ENCODE results near the gene NFIB.

DNA sequence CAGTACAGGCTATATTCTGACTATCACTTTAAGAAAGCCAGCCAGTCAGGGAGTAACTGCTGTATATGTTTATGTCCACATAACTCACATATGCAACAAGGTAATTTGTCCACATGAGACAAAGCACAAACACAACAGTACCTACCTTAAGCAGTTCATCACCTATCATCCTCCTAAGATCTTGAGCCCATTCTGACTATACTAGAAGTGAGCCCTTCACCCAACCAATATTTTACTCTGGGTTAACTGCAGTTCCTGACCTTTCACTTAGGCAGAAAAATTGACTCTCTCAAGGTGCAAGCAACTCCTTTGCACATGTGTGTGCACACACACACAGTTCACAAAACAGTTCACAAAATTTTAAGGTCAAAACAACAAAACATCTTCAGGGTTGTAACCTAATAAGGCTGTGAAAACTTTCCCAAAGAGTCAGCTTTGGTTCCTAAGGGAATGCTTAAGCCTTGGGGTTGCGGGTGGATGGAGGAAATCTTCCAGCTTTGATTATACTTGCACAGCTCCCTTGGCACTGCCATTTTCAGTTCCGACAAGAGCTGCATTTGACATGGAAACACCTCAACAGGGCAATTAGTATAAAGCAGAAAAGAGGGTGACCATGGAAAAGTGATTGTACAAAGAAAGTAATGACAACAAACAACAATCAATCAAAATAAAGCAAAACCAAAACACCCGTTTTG lies 215.3 kb downstream of the NFIB start:
- TF ChIP-seq TBL1XR1 (IDR thresholded peaks at IDR 0.05; ENCODE audit: borderline replicate concordance, low read length, partially characterized antibody) (no peak), TBP (CRISPR knock-in tag; IDR thresholded peaks at IDR 0.05) (no peak), ZNF17 (CRISPR knock-in tag; IDR thresholded peaks at IDR 0.05) (no peak), CAMTA2 (CRISPR knock-in tag; IDR thresholded peaks at IDR 0.05; ENCODE audit: borderline replicate concordance) (no peak), AGO2 (optimal IDR thresholded peaks at IDR 0.05; ENCODE audit: low read depth, low read length) (no peak), ZNF263 (CRISPR knock-in tag; IDR thresholded peaks at IDR 0.05) (no peak), SAP130 (CRISPR knock-in tag; IDR thresholded peaks at IDR 0.05; ENCODE audit: low read depth) (no peak)
- TF ChIP-seq, protein P1, sequence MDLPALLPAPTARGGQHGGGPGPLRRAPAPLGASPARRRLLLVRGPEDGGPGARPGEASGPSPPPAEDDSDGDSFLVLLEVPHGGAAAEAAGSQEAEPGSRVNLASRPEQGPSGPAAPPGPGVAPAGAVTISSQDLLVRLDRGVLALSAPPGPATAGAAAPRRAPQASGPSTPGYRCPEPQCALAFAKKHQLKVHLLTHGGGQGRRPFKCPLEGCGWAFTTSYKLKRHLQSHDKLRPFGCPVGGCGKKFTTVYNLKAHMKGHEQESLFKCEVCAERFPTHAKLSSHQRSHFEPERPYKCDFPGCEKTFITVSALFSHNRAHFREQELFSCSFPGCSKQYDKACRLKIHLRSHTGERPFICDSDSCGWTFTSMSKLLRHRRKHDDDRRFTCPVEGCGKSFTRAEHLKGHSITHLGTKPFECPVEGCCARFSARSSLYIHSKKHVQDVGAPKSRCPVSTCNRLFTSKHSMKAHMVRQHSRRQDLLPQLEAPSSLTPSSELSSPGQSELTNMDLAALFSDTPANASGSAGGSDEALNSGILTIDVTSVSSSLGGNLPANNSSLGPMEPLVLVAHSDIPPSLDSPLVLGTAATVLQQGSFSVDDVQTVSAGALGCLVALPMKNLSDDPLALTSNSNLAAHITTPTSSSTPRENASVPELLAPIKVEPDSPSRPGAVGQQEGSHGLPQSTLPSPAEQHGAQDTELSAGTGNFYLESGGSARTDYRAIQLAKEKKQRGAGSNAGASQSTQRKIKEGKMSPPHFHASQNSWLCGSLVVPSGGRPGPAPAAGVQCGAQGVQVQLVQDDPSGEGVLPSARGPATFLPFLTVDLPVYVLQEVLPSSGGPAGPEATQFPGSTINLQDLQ (CRISPR knock-in tag; IDR thresholded peaks at IDR 0.05): no peak
- TF ChIP-seq, protein P2, sequence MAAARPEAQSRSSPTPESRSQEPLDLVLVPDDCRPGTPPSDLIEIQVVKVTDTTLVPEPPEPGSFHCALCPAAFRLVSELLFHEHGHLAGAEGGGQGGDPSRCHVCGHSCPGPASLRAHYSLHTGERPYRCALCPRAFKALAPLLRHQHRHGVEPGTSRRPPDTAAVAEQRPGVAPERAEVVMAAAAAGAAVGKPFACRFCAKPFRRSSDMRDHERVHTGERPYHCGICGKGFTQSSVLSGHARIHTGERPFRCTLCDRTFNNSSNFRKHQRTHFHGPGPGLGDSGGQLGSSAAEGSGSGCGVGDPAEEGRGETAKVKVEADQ (CRISPR knock-in tag; IDR thresholded peaks at IDR 0.05; ENCODE audit: borderline replicate concordance): no peak
- TF ChIP-seq, protein P3, sequence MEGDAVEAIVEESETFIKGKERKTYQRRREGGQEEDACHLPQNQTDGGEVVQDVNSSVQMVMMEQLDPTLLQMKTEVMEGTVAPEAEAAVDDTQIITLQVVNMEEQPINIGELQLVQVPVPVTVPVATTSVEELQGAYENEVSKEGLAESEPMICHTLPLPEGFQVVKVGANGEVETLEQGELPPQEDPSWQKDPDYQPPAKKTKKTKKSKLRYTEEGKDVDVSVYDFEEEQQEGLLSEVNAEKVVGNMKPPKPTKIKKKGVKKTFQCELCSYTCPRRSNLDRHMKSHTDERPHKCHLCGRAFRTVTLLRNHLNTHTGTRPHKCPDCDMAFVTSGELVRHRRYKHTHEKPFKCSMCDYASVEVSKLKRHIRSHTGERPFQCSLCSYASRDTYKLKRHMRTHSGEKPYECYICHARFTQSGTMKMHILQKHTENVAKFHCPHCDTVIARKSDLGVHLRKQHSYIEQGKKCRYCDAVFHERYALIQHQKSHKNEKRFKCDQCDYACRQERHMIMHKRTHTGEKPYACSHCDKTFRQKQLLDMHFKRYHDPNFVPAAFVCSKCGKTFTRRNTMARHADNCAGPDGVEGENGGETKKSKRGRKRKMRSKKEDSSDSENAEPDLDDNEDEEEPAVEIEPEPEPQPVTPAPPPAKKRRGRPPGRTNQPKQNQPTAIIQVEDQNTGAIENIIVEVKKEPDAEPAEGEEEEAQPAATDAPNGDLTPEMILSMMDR (CRISPR knock-in tag; IDR thresholded peaks at IDR 0.05): no peak

Data from HepG2 (cell line).